Duodenal mucosa (tissue), 2 donors: ENCODE measurements around the gene CD19.

ENCODE experiments used
- H3K27ac ChIP-seq: one replicate; pipeline ENCODE4 v1.7.0; 2013; ENCODE audit warnings: low read depth, low read length
- H3K27me3 ChIP-seq, 2 donors: one replicate each; pipeline ENCODE4 v1.7.0; 2013; ENCODE audit warnings: low read length in 2 of 2, control low read depth in 1 of 2; ENCODE audit not compliant: insufficient read depth in 2 of 2, control insufficient read depth in 1 of 2
- H3K36me3 ChIP-seq, 2 donors: one replicate each; pipeline ENCODE4 v1.7.0; 2013; ENCODE audit warnings: low read length in 2 of 2, control low read depth in 1 of 2; ENCODE audit not compliant: insufficient read depth in 2 of 2, control insufficient read depth in 1 of 2
- H3K4me1 ChIP-seq, 2 donors: one replicate each; pipeline ENCODE4 v1.7.0; 2013; ENCODE audit warnings: low read length in 2 of 2, control low read depth in 1 of 2; ENCODE audit not compliant: insufficient read depth in 2 of 2, control insufficient read depth in 1 of 2
- H3K4me3 ChIP-seq, 2 donors: one replicate each; pipeline ENCODE4 v1.7.0; 2013; ENCODE audit warnings: low read length in 2 of 2, low read depth in 1 of 2
- H3K9ac ChIP-seq, 2 donors: one replicate each; pipeline ENCODE4 v1.7.0; 2013; ENCODE audit warnings: low read length in 2 of 2, low read depth in 1 of 2
- H3K9me3 ChIP-seq, 2 donors: one replicate each; pipeline ENCODE4 v1.7.0; 2013; ENCODE audit warnings: low read length in 2 of 2, control low read depth in 1 of 2; ENCODE audit not compliant: control insufficient read depth in 1 of 2

Gene CD19

GRCh38 chr16:28898266-28898665, 33.5 kb upstream of the CD19 start:
- Histone ChIP-seq H3K9ac (no peak overlapping the region), H3K27ac (no peak overlapping the region), H3K4me3 (no peak overlapping the region), H3K9me3 (no peaks in the 10 kb centered on the region), H3K27me3 (no peaks in the 10 kb centered on the region), H3K36me3 (no peaks in the 10 kb centered on the region), H3K4me1 (no peaks in the 10 kb centered on the region)

- H3K27me3 ChIP-seq: no peaks in the 10 kb centered on the region
- H3K36me3 ChIP-seq: no peaks in the 10 kb centered on the region
- no peaks in the 10 kb centered on the region for H3K9me3 ChIP-seq
- H3K4me1 ChIP-seq: no peaks in the 10 kb centered on the region
- no peak overlapping the region for H3K27ac ChIP-seq
- H3K4me3 ChIP-seq: no peak overlapping the region
- no peak overlapping the region for H3K9ac ChIP-seq
Observed at GRCh38 chr16:28898942-28899341, 32.8 kb upstream of the CD19 start.

GRCh38 chr16:28899882-28900590, 31.7 kb upstream of the CD19 start:
- no peaks in the 10 kb centered on the region for H3K4me1 ChIP-seq
- no peak overlapping the region for H3K9ac ChIP-seq
- H3K27ac ChIP-seq: no peak overlapping the region
- H3K4me3 ChIP-seq: no peak overlapping the region
- no peaks in the 10 kb centered on the region for H3K27me3 ChIP-seq
- H3K36me3 ChIP-seq: peaks cover 0 to 11% of the 10 kb centered on the region in 2 donors
- no peaks in the 10 kb centered on the region for H3K9me3 ChIP-seq

GRCh38 chr16:28900601-28901000, 31.2 kb upstream of the CD19 start:
- Histone ChIP-seq H3K4me3 (no peak overlapping the region), H3K9me3 (no peaks in the 10 kb centered on the region), H3K36me3 (peaks cover 0 to 16% of the 10 kb centered on the region in 2 donors), H3K27ac (no peak overlapping the region), H3K27me3 (no peaks in the 10 kb centered on the region), H3K4me1 (no peaks in the 10 kb centered on the region), H3K9ac (no peak overlapping the region)

- Histone ChIP-seq H3K4me1 (no peaks in the 10 kb centered on the region), H3K36me3 (peaks cover 0 to 23% of the 10 kb centered on the region in 2 donors), H3K9me3 (no peaks in the 10 kb centered on the region), H3K27ac (no peak overlapping the region), H3K27me3 (no peaks in the 10 kb centered on the region), H3K9ac (no peak overlapping the region), H3K4me3 (no peak overlapping the region)
Observed at GRCh38 chr16:28901862-28902261, 29.9 kb upstream of the CD19 start.

GRCh38 chr16:28902909-28903308, 28.9 kb upstream of the CD19 start:
- Histone ChIP-seq H3K4me1 (no peaks in the 10 kb centered on the region), H3K27ac (no peak overlapping the region), H3K36me3 (peaks cover 0 to 28% of the 10 kb centered on the region in 2 donors), H3K4me3 (no peak overlapping the region), H3K9ac (no peak overlapping the region), H3K9me3 (no peaks in the 10 kb centered on the region), H3K27me3 (no peaks in the 10 kb centered on the region)

- H3K27ac ChIP-seq: no peak overlapping the region
- H3K4me1 ChIP-seq: no peaks in the 10 kb centered on the region
- H3K9me3 ChIP-seq: no peaks in the 10 kb centered on the region
- H3K9ac ChIP-seq: no peak overlapping the region
- no peaks in the 10 kb centered on the region for H3K27me3 ChIP-seq
- no peak overlapping the region for H3K4me3 ChIP-seq
- H3K36me3 ChIP-seq: peaks cover 3 to 34% of the 10 kb centered on the region in 2 donors
Observed at GRCh38 chr16:28903344-28904042, 28.3 kb upstream of the CD19 start.

GRCh38 chr16:28904363-28904762, 27.4 kb upstream of the CD19 start:
- Histone ChIP-seq H3K4me1 (no peaks in the 10 kb centered on the region), H3K36me3 (peaks cover 3 to 36% of the 10 kb centered on the region in 2 donors), H3K27ac (no peak overlapping the region), H3K27me3 (no peaks in the 10 kb centered on the region), H3K9me3 (no peaks in the 10 kb centered on the region), H3K9ac (no peak overlapping the region), H3K4me3 (no peak overlapping the region)

GRCh38 chr16:28904828-28905227, 26.9 kb upstream of the CD19 start:
- Histone ChIP-seq H3K27ac (no peak overlapping the region), H3K4me1 (no peaks in the 10 kb centered on the region), H3K4me3 (no peak overlapping the region), H3K27me3 (no peaks in the 10 kb centered on the region), H3K9me3 (no peaks in the 10 kb centered on the region), H3K36me3 (peaks cover 3 to 36% of the 10 kb centered on the region in 2 donors), H3K9ac (no peak overlapping the region)

GRCh38 chr16:28905229-28905754, 26.5 kb upstream of the CD19 start:
- Histone ChIP-seq H3K4me1 (no peaks in the 10 kb centered on the region), H3K4me3 (no peak overlapping the region), H3K9me3 (no peaks in the 10 kb centered on the region), H3K9ac (no peak overlapping the region), H3K27me3 (no peaks in the 10 kb centered on the region), H3K27ac (no peak overlapping the region), H3K36me3 (peaks cover 3 to 36% of the 10 kb centered on the region in 2 donors)
